A549 (cell line): Measurements from ENCODE around the gene PROCA1.

Source experiments
- CEBPB ChIP-seq, 2 experiments: fragments of >200 bp in 1 of 2; sonication (Bioruptor Twin) in 1 of 2; formaldehyde crosslinking in 1 of 2; IDR thresholded peaks; 2 replicates each; pipeline ENCODE4 v1.6.1; 2012 to 2016
- ESRRA ChIP-seq: fragments of 150-350 bp; IDR thresholded peaks from 2 replicates; pipeline ENCODE4 v1.6.1; 2014; ENCODE audit warnings: mild to moderate bottlenecking, low read length, borderline replicate concordance
- GATA3 ChIP-seq: IDR thresholded peaks from 2 replicates; pipeline ENCODE4 v1.6.1; 2012; ENCODE audit warnings: borderline replicate concordance
- HDAC2 ChIP-seq: fragments of 200-600 bp; sonication (generic); IDR thresholded peaks from 2 replicates; pipeline ENCODE4 v1.6.1; 2016
- JUN ChIP-seq, 2 experiments: fragments of >200 bp; sonication (Bioruptor Twin); formaldehyde crosslinking; IDR thresholded peaks; 2 replicates in 1 of 2; 3 replicates in 1 of 2; pipeline ENCODE4 v1.6.1; 2016 to 2017
- MYC ChIP-seq: IDR thresholded peaks from 2 replicates; pipeline ENCODE4 v1.6.1; 2012; ENCODE audit warnings: mild to moderate bottlenecking, inconsistent platforms, low read length, improper control_type of control experiment, borderline replicate concordance
- POLR2A ChIP-seq: IDR thresholded peaks from 2 replicates; pipeline ENCODE4 v1.6.1; 2012; ENCODE audit warnings: mild to moderate bottlenecking, low read length
- TF ChIP-seq, protein P1 (sequence below): fragments of >200 bp; sonication (Bioruptor Twin); formaldehyde crosslinking; IDR thresholded peaks from 3 replicates; pipeline ENCODE4 v1.5.1; 2016
- TF ChIP-seq, protein P2 (sequence below): fragments of >200 bp; sonication (Bioruptor Twin); formaldehyde crosslinking; IDR thresholded peaks from 3 replicates; pipeline ENCODE4 v1.6.1; 2016
- TF ChIP-seq, protein P3 (sequence below): fragments of 450-650 bp; IDR thresholded peaks from 2 replicates; pipeline ENCODE4 v1.6.1; 2014; ENCODE audit warnings: antibody characterized with exemption

DNA sequence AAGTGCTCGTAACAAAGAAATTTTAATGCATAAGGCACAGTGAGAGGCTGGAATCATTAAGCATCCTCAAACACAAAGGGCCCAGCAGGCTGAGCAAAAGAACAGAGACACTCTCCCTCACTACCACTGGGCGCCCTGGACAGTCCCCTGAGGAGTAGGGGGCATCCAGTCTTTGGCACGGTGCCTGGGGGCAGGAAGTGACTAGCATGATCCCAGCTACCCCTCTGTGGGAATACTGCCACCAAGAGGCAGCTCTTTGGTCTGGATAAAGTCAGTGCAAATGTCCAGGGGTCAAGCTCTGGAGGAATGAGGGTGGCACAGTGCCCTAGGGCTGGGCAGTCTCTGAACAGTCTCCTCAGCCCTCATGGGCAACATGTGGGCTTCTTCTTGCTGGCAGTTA, 2.6 kb upstream of the PROCA1 start:
- TF ChIP-seq, protein P1, sequence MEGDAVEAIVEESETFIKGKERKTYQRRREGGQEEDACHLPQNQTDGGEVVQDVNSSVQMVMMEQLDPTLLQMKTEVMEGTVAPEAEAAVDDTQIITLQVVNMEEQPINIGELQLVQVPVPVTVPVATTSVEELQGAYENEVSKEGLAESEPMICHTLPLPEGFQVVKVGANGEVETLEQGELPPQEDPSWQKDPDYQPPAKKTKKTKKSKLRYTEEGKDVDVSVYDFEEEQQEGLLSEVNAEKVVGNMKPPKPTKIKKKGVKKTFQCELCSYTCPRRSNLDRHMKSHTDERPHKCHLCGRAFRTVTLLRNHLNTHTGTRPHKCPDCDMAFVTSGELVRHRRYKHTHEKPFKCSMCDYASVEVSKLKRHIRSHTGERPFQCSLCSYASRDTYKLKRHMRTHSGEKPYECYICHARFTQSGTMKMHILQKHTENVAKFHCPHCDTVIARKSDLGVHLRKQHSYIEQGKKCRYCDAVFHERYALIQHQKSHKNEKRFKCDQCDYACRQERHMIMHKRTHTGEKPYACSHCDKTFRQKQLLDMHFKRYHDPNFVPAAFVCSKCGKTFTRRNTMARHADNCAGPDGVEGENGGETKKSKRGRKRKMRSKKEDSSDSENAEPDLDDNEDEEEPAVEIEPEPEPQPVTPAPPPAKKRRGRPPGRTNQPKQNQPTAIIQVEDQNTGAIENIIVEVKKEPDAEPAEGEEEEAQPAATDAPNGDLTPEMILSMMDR = peak; percentile 33; the same call in 1 of the 3 replicates
- no peak for TF ChIP-seq POLR2A
- TF ChIP-seq, protein P2, sequence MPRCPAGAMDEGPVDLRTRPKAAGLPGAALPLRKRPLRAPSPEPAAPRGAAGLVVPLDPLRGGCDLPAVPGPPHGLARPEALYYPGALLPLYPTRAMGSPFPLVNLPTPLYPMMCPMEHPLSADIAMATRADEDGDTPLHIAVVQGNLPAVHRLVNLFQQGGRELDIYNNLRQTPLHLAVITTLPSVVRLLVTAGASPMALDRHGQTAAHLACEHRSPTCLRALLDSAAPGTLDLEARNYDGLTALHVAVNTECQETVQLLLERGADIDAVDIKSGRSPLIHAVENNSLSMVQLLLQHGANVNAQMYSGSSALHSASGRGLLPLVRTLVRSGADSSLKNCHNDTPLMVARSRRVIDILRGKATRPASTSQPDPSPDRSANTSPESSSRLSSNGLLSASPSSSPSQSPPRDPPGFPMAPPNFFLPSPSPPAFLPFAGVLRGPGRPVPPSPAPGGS = no peak
- no peak for TF ChIP-seq MYC
- peak in 1 of 2 experiments; percentile 32; a peak in 1 of 5 replicates for TF ChIP-seq JUN (IDR thresholded peaks at IDR 0.05)
- TF ChIP-seq GATA3 = no peak
- no peak for TF ChIP-seq CEBPB (IDR thresholded peaks at IDR 0.05)
- TF ChIP-seq ESRRA = no peak
- no peak for TF ChIP-seq HDAC2
- TF ChIP-seq, protein P3, sequence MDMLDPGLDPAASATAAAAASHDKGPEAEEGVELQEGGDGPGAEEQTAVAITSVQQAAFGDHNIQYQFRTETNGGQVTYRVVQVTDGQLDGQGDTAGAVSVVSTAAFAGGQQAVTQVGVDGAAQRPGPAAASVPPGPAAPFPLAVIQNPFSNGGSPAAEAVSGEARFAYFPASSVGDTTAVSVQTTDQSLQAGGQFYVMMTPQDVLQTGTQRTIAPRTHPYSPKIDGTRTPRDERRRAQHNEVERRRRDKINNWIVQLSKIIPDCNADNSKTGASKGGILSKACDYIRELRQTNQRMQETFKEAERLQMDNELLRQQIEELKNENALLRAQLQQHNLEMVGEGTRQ = no peak
